H9 (cell line): ENCODE results near the gene BCAT1. TPM values are rescaled to one million over a fixed set of nuclear protein-coding genes. Genes with fewer than 3 reads are reported as not detected.

Source experiments
- DNase-seq: peaks from one replicate; pipeline ENCODE4 v3.0.0-alpha.2; 2017
- H2AFZ ChIP-seq: one replicate; pipeline ENCODE4 v1.6.1; 2013; ENCODE audit warnings: mild to moderate bottlenecking, low read length, control low read depth, moderate library complexity
- H2AK5ac ChIP-seq: 2 replicates; pipeline ENCODE4 v1.6.1; 2013; ENCODE audit warnings: low read length, control low read depth, mixed read lengths; ENCODE audit not compliant: insufficient read length
- H2BK120ac ChIP-seq: one replicate; pipeline ENCODE4 v1.6.1; 2013; ENCODE audit warnings: low read depth, mild to moderate bottlenecking, low read length, control low read depth, inconsistent platforms; ENCODE audit not compliant: poor library complexity, severe bottlenecking
- H2BK12ac ChIP-seq: 2 replicates; pipeline ENCODE4 v1.6.1; 2013; ENCODE audit warnings: low read length, control low read depth, mixed read lengths, low read depth; ENCODE audit not compliant: insufficient read length
- H2BK15ac ChIP-seq: 2 replicates; pipeline ENCODE4 v1.6.1; 2013; ENCODE audit warnings: low read depth, low read length, control low read depth
- H2BK20ac ChIP-seq: one replicate; pipeline ENCODE4 v1.6.1; 2013; ENCODE audit warnings: low read depth, mild to moderate bottlenecking, low read length, control low read depth, inconsistent platforms; ENCODE audit not compliant: poor library complexity, severe bottlenecking
- H2BK5ac ChIP-seq: 2 replicates; pipeline ENCODE4 v1.6.1; 2013; ENCODE audit warnings: low read length, control low read depth, mixed read lengths; ENCODE audit not compliant: insufficient read length
- H3K14ac ChIP-seq: 2 replicates; pipeline ENCODE4 v1.6.1; 2013; ENCODE audit warnings: low read length, control low read depth; ENCODE audit not compliant: insufficient read depth
- H3K18ac ChIP-seq: 2 replicates; pipeline ENCODE4 v1.6.1; 2013; ENCODE audit warnings: low read depth, mild to moderate bottlenecking, mixed read lengths, low read length, control low read depth; ENCODE audit not compliant: insufficient read length
- H3K23ac ChIP-seq: 2 replicates; pipeline ENCODE4 v1.6.1; 2013; ENCODE audit warnings: low read length, control low read depth, mixed read lengths, low read depth; ENCODE audit not compliant: insufficient read length
- H3K23me2 ChIP-seq: 2 replicates; pipeline ENCODE4 v1.6.1; 2013; ENCODE audit warnings: low read depth, mild to moderate bottlenecking, mixed read lengths, low read length, control low read depth; ENCODE audit not compliant: insufficient read length, poor library complexity, severe bottlenecking
- H3K27ac ChIP-seq: 2 replicates; pipeline ENCODE4 v1.5.1; 2013; ENCODE audit warnings: low read length, control low read depth, mixed read lengths, low read depth; ENCODE audit not compliant: insufficient read length
- H3K27me3 ChIP-seq: 2 replicates; pipeline ENCODE4 v1.6.1; 2013; ENCODE audit warnings: low read length, control low read depth, inconsistent platforms; ENCODE audit not compliant: insufficient read depth
- H3K4ac ChIP-seq: 2 replicates; pipeline ENCODE4 v1.6.1; 2013; ENCODE audit warnings: low read depth, mild to moderate bottlenecking, control low read depth, inconsistent platforms, low read length, moderate library complexity
- H3K4me1 ChIP-seq: 2 replicates; pipeline ENCODE4 v1.6.1; 2013; ENCODE audit warnings: low read length, control low read depth, inconsistent platforms; ENCODE audit not compliant: insufficient read depth
- H3K4me2 ChIP-seq: 2 replicates; pipeline ENCODE4 v1.6.1; 2013; ENCODE audit warnings: low read length, control low read depth, mixed read lengths; ENCODE audit not compliant: insufficient read length, insufficient read depth
- H3K56ac ChIP-seq: 2 replicates; pipeline ENCODE4 v1.6.1; 2013; ENCODE audit warnings: low read depth, mild to moderate bottlenecking, mixed read lengths, low read length, control low read depth; ENCODE audit not compliant: insufficient read length
- H3K79me1 ChIP-seq: 2 replicates; pipeline ENCODE4 v1.6.1; 2013; ENCODE audit warnings: low read depth, mild to moderate bottlenecking, moderate library complexity, low read length, control low read depth, inconsistent platforms; ENCODE audit not compliant: insufficient read depth, poor library complexity, severe bottlenecking
- H3K79me2 ChIP-seq: 2 replicates; pipeline ENCODE4 v1.6.1; 2013; ENCODE audit warnings: low read length, control low read depth, inconsistent platforms; ENCODE audit not compliant: insufficient read depth
- H3K9ac ChIP-seq: 2 replicates; pipeline ENCODE4 v1.6.1; 2013; ENCODE audit warnings: low read length, control low read depth, mixed read lengths; ENCODE audit not compliant: insufficient read length; ENCODE audit errors: extremely low read depth
- H3K9me3 ChIP-seq: one replicate; pipeline ENCODE4 v1.6.1; 2013; ENCODE audit warnings: low read depth, low read length, inconsistent platforms; ENCODE audit not compliant: control insufficient read depth
- H3T11ph ChIP-seq: one replicate; pipeline ENCODE4 v1.6.1; 2013; ENCODE audit warnings: mild to moderate bottlenecking, low read length, control low read depth, inconsistent platforms
- H4K20me1 ChIP-seq: one replicate; pipeline ENCODE4 v1.6.1; 2013; ENCODE audit not compliant: control insufficient read depth, insufficient read length, insufficient read depth
- H4K5ac ChIP-seq: 2 replicates; pipeline ENCODE4 v1.6.1; 2013; ENCODE audit warnings: low read depth, mild to moderate bottlenecking, mixed read lengths, low read length, control low read depth; ENCODE audit not compliant: insufficient read length
- H4K8ac ChIP-seq: replicated peaks from 2 replicates; pipeline ENCODE4 v1.6.1; 2013; ENCODE audit warnings: low read length, control low read depth, mixed read lengths, low read depth; ENCODE audit not compliant: insufficient read length
- H4K91ac ChIP-seq: 2 replicates; pipeline ENCODE4 v1.6.1; 2013; ENCODE audit warnings: low read depth, mild to moderate bottlenecking, moderate library complexity, mixed read lengths, low read length, control low read depth; ENCODE audit not compliant: insufficient read length
- H3K27ac Mint-ChIP-seq, 3 experiments: 2 replicates in 2 of 3; 3 replicates in 1 of 3; pipeline ENCODE4 v1.8.0; 2020 to 2021; ENCODE audit warnings: mixed read lengths in 3 of 3, mild to moderate bottlenecking in 1 of 3, moderate library complexity in 1 of 3
- H3K27me3 Mint-ChIP-seq: 2 replicates; pipeline ENCODE4 v1.8.0; 2021; ENCODE audit warnings: low read depth, mild to moderate bottlenecking, moderate library complexity, mixed read lengths
- H3K36me3 Mint-ChIP-seq, 3 experiments: 2 replicates in 2 of 3; 3 replicates in 1 of 3; pipeline ENCODE4 v1.8.0; 2020 to 2021; ENCODE audit warnings: low read depth in 3 of 3, mixed read lengths in 3 of 3; ENCODE audit not compliant: insufficient read depth in 1 of 3
- H3K4me1 Mint-ChIP-seq, 2 experiments: 2 replicates each; pipeline ENCODE4 v1.8.0; 2020; ENCODE audit warnings: mixed read lengths in 2 of 2
- H3K4me3 Mint-ChIP-seq, 2 experiments: 2 replicates in 1 of 2; 3 replicates in 1 of 2; pipeline ENCODE4 v1.8.0; 2020 to 2021; ENCODE audit warnings: mild to moderate bottlenecking in 2 of 2, mixed read lengths in 2 of 2, moderate library complexity in 1 of 2
- H3K9me3 Mint-ChIP-seq, 2 experiments: 2 replicates in 1 of 2; 3 replicates in 1 of 2; pipeline ENCODE4 v1.8.0; 2020; ENCODE audit warnings: mild to moderate bottlenecking in 2 of 2, mixed read lengths in 2 of 2, moderate library complexity in 1 of 2
- CTCF ChIP-seq: fragments of 200-600 bp; sonication (generic); conservative IDR thresholded peaks from 3 replicates; pipeline ENCODE4 v1.8.0; 2021; ENCODE audit warnings: antibody characterized with exemption, mild to moderate bottlenecking
- WGBS: extraction: QIAGEN DNeasy Blood & Tissue Kit; methylation state at CpG from one replicate; pipeline ENCODE4 v1.1.7; 2013; ENCODE audit warnings: missing lambda C conversion rate, low lambda C conversion rate, mixed read lengths; ENCODE audit not compliant: insufficient read length; ENCODE audit errors: extremely low coverage; 5-methylcytosine and 5-hydroxymethylcytosine counted together
- total RNA-seq: library from RNA; stranded (reverse); gene quantifications from 2 replicates; pipeline ENCODE4 v1.2.1, GENCODE V29; 2021

Gene BCAT1
- total RNA-seq, 1 experiment from 2014 or later: 244 TPM

GRCh38 chr12:24955853-24956252 is 7.0 kb upstream of the BCAT1 start:
- no peak overlapping the region for H3K27ac ChIP-seq
- no peaks in the 10 kb centered on the region for H3K9me3 ChIP-seq
- H3K14ac ChIP-seq: no peak overlapping the region
- Mint-ChIP-seq H3K27ac (no peak overlapping the region), H3K27me3 (no peaks in the 10 kb centered on the region), H3K9me3 (no peaks in the 10 kb centered on the region; a peak in 1 of 5 replicates), H3K36me3 (no peaks in the 10 kb centered on the region; a peak in 1 of 7 replicates), H3K4me3 (no peak overlapping the region), H3K4me1 (peaks cover 27 to 35% of the 10 kb centered on the region in 2 experiments)
- H4K5ac ChIP-seq: no peak overlapping the region
- no peak overlapping the region for H3T11ph ChIP-seq
- H2BK15ac ChIP-seq: no peak overlapping the region
- no peak for TF ChIP-seq CTCF
- no peak overlapping the region for H3K4ac ChIP-seq
- no peak overlapping the region for H3K4me2 ChIP-seq
- no peaks in the 10 kb centered on the region; the same call in 1 of the 2 replicates for H3K4me1 ChIP-seq
- H2BK12ac ChIP-seq: no peak overlapping the region
- no peaks in the 10 kb centered on the region for H4K20me1 ChIP-seq
- H4K91ac ChIP-seq: no peak overlapping the region
- H4K8ac ChIP-seq: no peak overlapping the region
- no peak overlapping the region for H3K56ac ChIP-seq
- H2BK5ac ChIP-seq: no peak overlapping the region
- H3K79me2 ChIP-seq: no peaks in the 10 kb centered on the region
- no CpG with 5 or more reads among the region's 18 CpGs for WGBS
- peak; percentile 85 for DNase-seq
- no peak overlapping the region for H2BK20ac ChIP-seq
- H3K23me2 ChIP-seq: no peaks in the 10 kb centered on the region
- H3K18ac ChIP-seq: no peak overlapping the region
- no peaks in the 10 kb centered on the region for H3K27me3 ChIP-seq
- no peaks in the 10 kb centered on the region for H3K79me1 ChIP-seq
- no peak overlapping the region for H2AK5ac ChIP-seq
- no peak overlapping the region for H3K23ac ChIP-seq
- no peak overlapping the region for H2BK120ac ChIP-seq
- no peak overlapping the region for H2AFZ ChIP-seq
- H3K9ac ChIP-seq: no peak overlapping the region
